ENCODE measurements around the gene AKNAD1.
"Not testable (repeated sequence)": the region's sequence is repeated elsewhere in the genome, so short reads cannot be mapped to it uniquely, and the experiment has no call there.

- TF ChIP-seq POLR2A (IDR thresholded peaks at IDR 0.05; ENCODE audit: low read length); GATA1 (IDR thresholded peaks at IDR 0.05; ENCODE audit: low read depth, low read length): not testable (repeated sequence)
Measured at GRCh38 chr1:108889006-108889645, 32.2 kb upstream of the AKNAD1 start.
